Lower leg skin (tissue), 4 donors: ENCODE results near the gene DGKD. TPM values are rescaled to one million over a fixed set of nuclear protein-coding genes. Genes with fewer than 3 reads are reported as not detected.

Source experiments
- DNase-seq, 2 donors: peaks; one replicate each; pipeline ENCODE4 v3.0.0-alpha.2; 2019; ENCODE audit warnings: low spot score in 2 of 2
- H3K4me3 ChIP-seq: fragments of 200-600 bp; sonication (generic); 2 replicates; pipeline ENCODE4 v1.5.1; 2017; ENCODE audit warnings: mild to moderate bottlenecking, low read depth; ENCODE audit not compliant: poor library complexity, severe bottlenecking
- CTCF ChIP-seq, 3 donors: fragments of 450-650 bp; IDR thresholded peaks; one replicate each; pipeline ENCODE4 v1.5.1; 2016; ENCODE audit warnings: antibody characterized with exemption in 3 of 3, mild to moderate bottlenecking in 3 of 3, moderate library complexity in 2 of 3
- POLR2A ChIP-seq, 2 donors: fragments of 450-650 bp; IDR thresholded peaks; one replicate each; pipeline ENCODE4 v1.6.1; 2016 to 2017; ENCODE audit warnings: antibody characterized with exemption in 2 of 2, mild to moderate bottlenecking in 1 of 2, moderate library complexity in 1 of 2
- WGBS, 2 donors: methylation state at CpG; one replicate each; pipeline ENCODE4 v1.1.5; 2018; 5-methylcytosine and 5-hydroxymethylcytosine counted together
- intact Hi-C: fragments of 100-400 bp; cut with DNase I; formaldehyde crosslinking; loops from one replicate; pipeline ENCODE4 v1.15.0; 2023; ENCODE audit warnings: low total_unique reads
- total RNA-seq, 4 donors: library from RNA; depleted of rRNA; stranded (reverse); fragments of >200 nt; gene quantifications; one replicate each; pipeline ENCODE4 v1.1.0, GENCODE V29; 2016

The DGKD gene
- total RNA-seq, 4 donors from 2014 or later, result 5.8 to 15.2 (median 7.8) TPM

- WGBS, 2 donors, result 91 to 97% methylated on average over 3 of the region's 3 CpGs
- no peak overlapping the region for H3K4me3 ChIP-seq
- intact Hi-C loops, result no loop called here
- DNase-seq, result no peak
- TF ChIP-seq POLR2A (IDR thresholded peaks at IDR 0.05) (no peak), CTCF (IDR thresholded peaks at IDR 0.05) (no peak)
These were observed 147.1 kb downstream of the DGKD start for GRCh38 chr2:233501198-233502076.

DNA sequence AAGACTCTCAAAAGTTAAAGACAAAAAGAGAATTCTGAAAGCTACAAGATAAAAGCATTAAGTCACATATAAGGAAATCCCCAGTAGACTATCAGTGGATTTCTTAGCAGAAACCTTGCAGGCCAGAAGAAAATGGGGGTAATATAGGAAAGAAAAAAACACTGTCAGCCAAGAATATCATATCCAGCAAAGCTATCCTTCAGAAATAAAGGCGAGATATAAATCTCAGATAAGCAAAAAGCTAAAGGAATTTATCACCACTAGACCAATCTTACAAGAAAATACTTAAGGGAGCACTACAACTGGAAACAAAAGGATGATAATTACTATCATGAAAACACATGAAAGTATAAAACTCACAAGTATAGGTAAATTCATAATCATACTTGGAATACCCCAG is 149.2 kb downstream of the DGKD start:
- no peak for DNase-seq
- WGBS, 2 donors, result 92 to 100% methylated on average over 1 of the region's 1 CpG
- H3K4me3 ChIP-seq, result no peak overlapping the region
- intact Hi-C loops, result no loop called here
- no peak for TF ChIP-seq CTCF (IDR thresholded peaks at IDR 0.05)
- TF ChIP-seq POLR2A (IDR thresholded peaks at IDR 0.05), result no peak

- no peak for DNase-seq
- intact Hi-C loops, result no loop called here
- WGBS, 2 donors, result 92 to 97% methylated on average over 1 of the region's 1 CpG
- no peak for TF ChIP-seq POLR2A (IDR thresholded peaks at IDR 0.05)
- TF ChIP-seq CTCF (IDR thresholded peaks at IDR 0.05), result no peak
- no peak overlapping the region for H3K4me3 ChIP-seq
These were observed 149.8 kb downstream of the DGKD start for GRCh38 chr2:233503947-233504637.

- WGBS, 2 donors, result 78 to 80% methylated on average over 7 of the region's 7 CpGs
- TF ChIP-seq POLR2A (IDR thresholded peaks at IDR 0.05) (no peak), CTCF (IDR thresholded peaks at IDR 0.05) (no peak)
- intact Hi-C loops, result no loop called here
- no peak for DNase-seq
- H3K4me3 ChIP-seq, result no peak overlapping the region
These were observed 159.8 kb downstream of the DGKD start for GRCh38 chr2:233513953-233514655.

DNA sequence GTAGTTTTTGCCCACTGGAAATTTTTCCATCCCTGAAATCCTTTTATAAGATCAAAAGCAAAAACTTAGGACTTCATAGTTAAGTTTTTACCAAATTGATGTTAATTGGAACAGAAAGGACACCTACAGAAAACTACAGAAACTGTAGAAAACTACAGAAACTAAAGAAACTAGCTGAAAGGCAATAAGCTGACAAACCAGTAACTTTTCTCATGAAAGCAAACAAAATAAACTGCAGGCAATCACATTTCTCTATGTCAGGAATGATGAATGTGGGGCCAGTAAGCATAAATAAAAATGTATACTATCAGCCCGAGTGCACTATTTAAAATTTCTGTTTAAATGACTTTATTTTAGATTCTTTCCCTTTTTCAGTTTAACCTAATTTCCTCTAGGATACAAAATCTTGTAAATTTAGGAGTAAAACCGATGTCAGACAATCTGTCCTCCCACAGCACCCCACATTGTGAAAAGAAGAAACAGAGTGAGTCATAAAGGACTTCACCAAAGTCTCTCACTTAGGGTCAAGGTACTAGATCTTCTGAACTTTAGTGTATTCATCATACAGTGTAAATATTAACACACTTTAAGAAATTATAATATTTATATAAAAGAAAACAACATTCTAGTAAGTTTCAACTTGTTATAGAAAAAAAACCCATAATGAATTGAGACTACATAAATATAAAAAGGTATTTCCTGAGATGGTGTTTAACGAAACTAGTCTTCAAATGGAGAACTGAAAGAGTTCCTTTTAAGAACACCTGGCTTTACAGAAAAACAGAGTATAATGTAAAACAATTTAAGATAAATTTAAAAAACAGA is 165.7 kb downstream of the DGKD start:
- no peak for DNase-seq
- WGBS, 2 donors, result 83 to 92% methylated on average over 3 of the region's 3 CpGs
- no peak for TF ChIP-seq POLR2A (IDR thresholded peaks at IDR 0.05)
- TF ChIP-seq CTCF (IDR thresholded peaks at IDR 0.05), result no peak
- H3K4me3 ChIP-seq, result no peak overlapping the region
- intact Hi-C loops, result no loop called here
